ENCODE results near the gene OR51B5.
"Not testable (repeated sequence)": the region's sequence is repeated elsewhere in the genome, so short reads cannot be mapped to it uniquely, and the experiment has no call there.

Gene OR51B5

GRCh38 chr11:5335170-5335569 lies 8.2 kb downstream of the OR51B5 start:
- DNase-seq (ENCODE audit: low spot score): no peak

GRCh38 chr11:5324197-5324596 lies 19.1 kb downstream of the OR51B5 start, which contains the start of gene OR51B2:
TSS of gene OR51B2 (minus strand) at chr11:5324297. CDS start at chr11:5324297, 0 bp downstream.
- DNase-seq (ENCODE audit: low spot score): no peak

GRCh38 chr11:5317292-5317691 lies 26.0 kb downstream of the OR51B5 start:
- no peak for DNase-seq (ENCODE audit: low spot score)

- DNase-seq (ENCODE audit: low spot score): not testable (repeated sequence)
Observed at GRCh38 chr11:5313326-5314023, 29.8 kb downstream of the OR51B5 start.

- no peak for DNase-seq (ENCODE audit: low spot score)
Observed at GRCh38 chr11:5310423-5310822, 32.9 kb downstream of the OR51B5 start.

- DNase-seq (ENCODE audit: low spot score): no peak
Observed at GRCh38 chr11:5307256-5308019, 35.9 kb downstream of the OR51B5 start.

GRCh38 chr11:5304046-5304445 lies 39.3 kb downstream of the OR51B5 start:
- DNase-seq (ENCODE audit: low spot score): no peak

GRCh38 chr11:5303626-5304025 lies 39.7 kb downstream of the OR51B5 start:
- no peak for DNase-seq (ENCODE audit: low spot score)

GRCh38 chr11:5301846-5302245 lies 41.5 kb downstream of the OR51B5 start, which contains the start of gene OR51B4:
TSS of gene OR51B4 (minus strand) at chr11:5301946. CDS start at chr11:5301946, 0 bp downstream.
- no peak for DNase-seq (ENCODE audit: low spot score)

GRCh38 chr11:5300251-5300650 lies 43.1 kb downstream of the OR51B5 start:
- DNase-seq (ENCODE audit: low spot score): no peak

GRCh38 chr11:5298451-5298850 lies 44.9 kb downstream of the OR51B5 start:
- no peak for DNase-seq (ENCODE audit: low spot score)

- no peak for DNase-seq (ENCODE audit: low spot score)
Observed at GRCh38 chr11:5297721-5298323, 45.5 kb downstream of the OR51B5 start.

- DNase-seq (ENCODE audit: low spot score): not testable (repeated sequence)
Observed at GRCh38 chr11:5294342-5294995, 48.9 kb downstream of the OR51B5 start.

GRCh38 chr11:5293028-5293427 lies 50.3 kb downstream of the OR51B5 start:
- no peak for DNase-seq (ENCODE audit: low spot score)

All from COLO829 (cell line).